H4 (cell line): ENCODE measurements around the gene FETUB. TPM values are rescaled to one million over a fixed set of nuclear protein-coding genes. Genes with fewer than 3 reads are reported as not detected.
"Not testable (repeated sequence)": the region's sequence is repeated elsewhere in the genome, so short reads cannot be mapped to it uniquely, and the experiment has no call there.

Experiments used
- DNase-seq: peaks from one replicate; pipeline ENCODE4 v3.0.0-alpha.2; 2015; ENCODE audit warnings: low spot score
- total RNA-seq: library from RNA; depleted of rRNA; stranded (reverse); fragments of >200 nt; shearing (Covaris generic); gene quantifications from 2 replicates; pipeline ENCODE4 v1.2.3, GENCODE V29; 2014; rRNA removed

The FETUB gene
- total RNA-seq, 1 experiment from 2014 or later = not detected

DNA sequence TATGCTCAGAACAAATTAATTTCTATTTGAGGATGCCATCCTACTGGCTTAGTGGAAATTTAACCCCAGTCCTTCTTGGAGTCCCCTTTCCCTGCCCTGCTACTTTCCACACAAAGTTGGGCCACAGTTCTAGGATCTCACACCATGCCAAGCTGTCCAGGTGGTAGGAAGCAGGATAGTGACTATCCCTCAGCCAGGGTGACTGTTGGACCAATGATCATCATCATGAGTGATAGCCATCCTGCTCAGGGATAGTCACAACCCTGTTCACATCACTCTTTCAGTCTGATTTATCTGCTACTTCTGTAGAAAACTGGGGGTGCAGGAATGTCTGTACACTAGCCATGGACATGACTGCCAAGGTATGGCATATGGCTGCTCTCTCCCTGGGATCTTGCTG, 38.4 kb downstream of the FETUB start:
- DNase-seq = no peak

DNA sequence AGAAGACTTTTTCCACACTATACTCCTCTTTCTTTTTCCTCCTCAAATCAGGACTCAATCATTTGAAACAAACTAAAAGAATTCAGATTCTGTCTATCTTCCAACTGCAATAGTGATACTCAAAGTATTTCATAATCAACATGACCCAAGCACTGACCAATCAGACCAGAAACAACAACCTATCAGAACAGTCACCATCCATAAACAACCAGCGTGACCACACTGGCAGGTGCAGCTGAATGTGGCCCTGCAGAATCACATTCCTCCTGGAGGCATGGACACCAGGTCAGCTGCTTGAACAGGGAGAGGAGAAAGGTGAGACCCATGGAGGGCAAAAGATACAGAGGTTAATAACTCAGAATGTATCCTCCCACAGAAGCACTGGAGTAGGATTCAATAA, 39.0 kb downstream of the FETUB start:
- DNase-seq = no peak

DNA sequence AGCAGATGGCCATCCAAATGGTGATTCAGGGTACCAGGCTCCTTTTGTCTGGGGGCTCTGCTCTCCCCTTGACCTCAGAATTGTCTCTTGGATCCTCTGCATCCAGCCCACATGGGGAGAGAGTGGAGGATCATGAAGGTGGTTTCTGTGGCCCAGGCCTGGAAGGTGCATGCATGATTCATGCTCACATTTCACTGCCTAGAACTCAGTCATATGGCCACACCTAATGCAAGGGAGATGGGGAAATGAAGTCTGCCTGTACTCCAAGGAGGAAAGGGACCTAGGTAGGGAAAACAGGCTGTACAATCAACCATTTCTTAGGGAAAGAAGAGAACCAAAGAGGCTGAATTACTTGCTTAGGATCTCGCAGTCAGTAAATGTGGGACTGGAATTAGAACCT, 40.7 kb downstream of the FETUB start:
- no peak for DNase-seq

DNA sequence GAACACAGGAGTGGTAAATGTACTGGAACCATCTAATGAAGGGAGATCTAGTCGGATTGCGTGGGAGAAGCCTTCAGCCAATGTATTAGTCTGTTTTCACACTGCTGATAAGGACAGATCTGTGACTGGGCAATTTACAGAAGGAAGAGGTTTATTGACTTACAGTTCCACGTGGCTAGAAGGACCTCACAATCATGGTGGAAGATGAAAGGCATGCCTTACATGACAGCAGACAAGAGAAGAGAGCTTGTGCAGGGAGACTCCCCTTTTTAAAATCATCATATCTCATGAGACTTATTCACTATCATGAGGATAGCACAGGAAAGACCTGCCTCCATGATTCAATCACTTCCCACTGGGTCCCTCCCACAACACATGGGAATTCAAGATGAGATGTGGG, 42.6 kb downstream of the FETUB start:
- no peak for DNase-seq

DNA sequence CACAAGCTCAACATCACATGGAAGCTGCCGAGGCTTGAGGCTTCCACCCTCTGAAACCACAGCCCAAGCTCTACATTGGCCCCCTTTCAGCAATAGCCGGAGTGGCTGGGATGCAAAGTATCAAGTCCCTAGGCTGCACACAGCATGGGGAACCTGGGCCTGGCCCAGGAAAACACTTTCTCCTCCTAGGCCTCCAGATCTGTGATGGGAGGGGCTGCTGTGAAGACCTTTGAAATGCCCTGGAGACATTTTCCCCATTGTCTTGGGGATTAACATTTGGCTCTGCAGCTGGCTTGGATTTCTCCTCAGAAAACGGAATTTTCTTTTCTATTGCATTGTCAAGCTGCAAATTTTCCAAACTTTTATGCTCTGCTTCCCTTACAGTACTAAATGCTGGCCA, 43.8 kb downstream of the FETUB start:
- no peak for DNase-seq

DNA sequence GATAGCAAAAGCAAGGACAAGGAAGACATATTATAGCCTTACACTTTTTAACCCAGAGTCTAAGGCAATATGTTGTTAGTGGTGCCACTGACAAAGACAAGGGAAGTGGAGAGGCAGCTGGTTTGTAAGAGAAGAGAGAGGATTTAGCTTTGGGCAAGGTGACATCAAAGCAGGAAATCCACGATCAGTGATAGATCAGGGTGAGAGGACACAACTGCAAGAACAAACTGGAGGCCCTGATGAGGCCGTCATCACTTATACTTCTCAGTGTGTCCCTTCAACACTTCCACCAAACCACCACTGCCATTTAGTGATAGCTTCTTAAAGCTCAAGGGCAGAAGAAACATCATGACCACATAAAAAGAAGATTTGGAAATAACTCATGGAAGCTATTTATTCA, 46.3 kb downstream of the FETUB start:
- DNase-seq = not testable (repeated sequence)

DNA sequence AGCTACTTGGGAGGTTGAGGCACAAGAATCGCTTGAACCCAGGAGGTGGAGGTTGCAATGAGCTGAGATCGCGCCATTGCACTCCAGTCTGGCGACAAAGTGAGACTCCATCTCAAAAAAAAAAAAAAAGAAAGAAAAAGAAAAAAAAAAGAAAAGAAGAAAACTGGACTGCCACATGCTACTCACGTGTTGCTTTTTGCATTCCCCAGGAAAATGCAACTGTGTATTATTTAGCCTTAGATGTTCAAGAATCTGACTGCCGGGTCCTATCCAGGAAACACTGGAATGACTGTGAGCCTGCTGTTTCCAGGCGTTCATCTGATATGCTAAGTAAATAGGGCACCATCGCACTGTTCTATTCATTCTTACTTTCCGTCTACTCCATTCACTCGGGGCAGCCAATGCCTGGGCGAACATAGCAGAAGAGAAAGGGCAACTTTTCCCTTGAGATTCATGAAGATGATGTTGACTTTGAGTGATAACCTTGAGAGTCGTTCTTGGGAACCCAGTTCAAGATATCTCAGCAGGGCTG, 47.0 kb downstream of the FETUB start:
- DNase-seq = no peak

DNA sequence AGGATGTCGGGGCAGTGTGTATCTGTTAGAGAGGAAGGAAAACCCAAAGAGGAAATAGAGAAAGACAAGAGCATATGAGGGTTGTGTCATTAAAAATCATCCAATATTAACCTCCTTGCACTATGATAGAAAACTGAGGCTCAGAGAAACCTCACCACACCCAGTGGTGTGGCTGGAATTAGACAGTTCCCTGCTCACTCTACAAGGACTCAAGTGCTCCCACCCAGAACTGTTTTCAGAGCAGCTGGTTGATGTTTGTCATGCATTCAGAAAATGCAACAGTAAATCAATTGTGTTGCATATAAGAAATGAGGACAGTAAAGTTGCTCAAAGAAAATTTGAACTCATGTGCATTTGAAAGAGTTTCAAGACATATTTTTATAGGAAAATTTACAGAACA, 50.1 kb downstream of the FETUB start:
- DNase-seq = not testable (repeated sequence)

DNA sequence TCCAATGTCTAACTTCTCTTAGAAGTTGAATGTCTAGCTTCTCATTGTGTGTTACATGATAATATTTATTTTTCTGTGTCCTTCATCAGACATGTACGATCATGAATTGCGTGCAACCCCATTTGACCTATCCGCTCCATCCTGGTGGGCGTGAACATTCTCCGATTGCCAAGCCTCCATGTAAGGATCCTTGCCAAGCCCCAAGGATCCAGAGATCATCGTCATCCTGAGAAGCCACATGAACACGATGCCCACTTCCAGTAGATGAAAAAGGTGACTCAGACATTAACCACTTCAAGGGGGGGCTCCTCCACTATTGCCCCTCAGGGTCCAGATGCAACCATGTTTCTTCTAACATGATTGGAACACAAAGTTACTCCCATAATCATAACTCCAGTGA, 51.5 kb downstream of the FETUB start:
- no peak for DNase-seq

DNA sequence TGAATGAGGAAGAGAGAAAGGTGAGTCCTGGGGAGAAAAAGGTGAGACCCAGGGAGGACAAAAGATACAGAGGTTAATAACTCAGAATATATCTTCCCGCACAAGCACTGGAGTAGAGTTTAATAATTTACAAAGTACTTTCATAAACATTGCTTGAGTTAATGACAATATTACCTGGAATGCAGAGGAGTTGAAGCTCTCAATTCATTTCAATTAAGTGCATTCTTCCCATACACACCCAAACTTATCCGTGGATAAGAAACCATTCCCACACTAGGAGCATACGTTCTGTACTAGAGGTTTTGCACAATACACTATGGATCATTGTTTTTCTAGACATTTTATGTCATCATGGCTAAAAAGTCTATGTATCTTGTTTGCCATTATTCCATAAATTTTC, 53.6 kb downstream of the FETUB start:
- DNase-seq = no peak

DNA sequence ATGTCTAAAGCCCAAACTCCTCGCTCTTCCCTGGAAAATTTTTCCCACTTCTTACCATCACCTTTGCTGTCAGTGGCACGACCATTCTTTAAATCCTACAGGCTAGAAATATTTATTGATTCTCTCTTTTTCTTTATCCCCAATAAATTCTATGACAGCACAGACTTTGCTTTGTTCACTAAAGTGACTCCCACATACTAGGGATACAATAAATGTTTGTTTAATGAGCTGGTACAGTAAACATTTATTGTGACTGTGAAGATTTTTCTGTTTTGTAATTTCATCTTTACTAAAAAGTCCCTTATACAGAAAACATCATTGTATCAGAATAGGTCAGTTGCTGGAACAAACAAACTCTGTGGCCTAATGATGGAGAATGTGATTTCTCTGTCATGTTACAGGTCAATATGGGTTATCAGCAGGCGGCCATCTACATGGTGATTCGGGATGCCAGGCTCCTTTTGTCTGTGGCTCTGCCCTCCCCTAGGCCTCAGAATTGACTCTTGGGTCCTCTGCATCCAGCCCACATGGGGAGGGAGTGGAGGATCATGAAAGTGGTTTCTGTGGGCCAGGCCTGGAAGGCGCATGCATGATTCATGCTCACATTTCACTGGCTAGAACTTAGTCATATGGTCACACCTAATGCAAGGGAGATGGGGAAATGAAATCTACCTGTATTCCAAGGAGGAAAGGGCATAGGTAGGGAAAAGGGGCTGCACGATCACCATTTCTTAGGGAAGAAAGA, 54.3 kb downstream of the FETUB start:
- DNase-seq = no peak

DNA sequence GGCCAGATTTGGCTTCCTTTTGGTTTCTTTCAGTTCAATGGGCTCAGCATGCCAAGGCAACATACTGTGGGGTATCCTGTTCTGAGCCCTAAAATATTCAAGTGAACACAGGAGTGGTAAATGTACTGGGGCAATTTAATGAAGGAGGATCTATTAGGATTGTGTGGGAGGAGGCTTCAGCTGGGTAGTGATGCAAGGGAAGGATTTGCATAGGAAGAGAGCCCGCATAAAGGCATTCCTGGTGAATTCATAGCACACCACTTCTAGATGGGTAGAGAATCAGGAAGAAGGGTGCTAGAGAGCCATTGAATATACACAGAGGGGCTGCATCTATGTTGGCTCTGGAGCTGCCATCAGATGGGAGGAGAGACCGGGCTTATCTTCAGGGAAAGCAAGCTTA, 56.3 kb downstream of the FETUB start:
- no peak for DNase-seq

DNA sequence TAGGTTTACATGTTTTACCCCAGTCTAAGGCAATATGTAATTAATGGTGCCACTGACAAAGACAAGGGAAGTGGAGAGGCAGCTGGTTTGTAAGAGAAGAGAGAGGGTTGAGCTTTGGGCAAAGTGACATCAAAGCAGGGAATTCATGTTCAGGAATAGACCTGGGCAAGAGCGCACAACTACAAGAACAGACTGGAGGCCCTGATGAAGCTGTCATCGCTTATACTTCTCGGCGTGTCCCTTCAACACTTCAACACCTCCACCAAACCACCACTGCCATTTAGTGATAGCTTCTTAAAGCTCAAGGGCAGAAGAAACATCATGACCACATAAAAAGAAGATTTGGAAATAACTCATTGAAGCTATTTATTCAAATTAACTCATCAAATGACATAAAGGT, 57.3 kb downstream of the FETUB start:
- DNase-seq = no peak

DNA sequence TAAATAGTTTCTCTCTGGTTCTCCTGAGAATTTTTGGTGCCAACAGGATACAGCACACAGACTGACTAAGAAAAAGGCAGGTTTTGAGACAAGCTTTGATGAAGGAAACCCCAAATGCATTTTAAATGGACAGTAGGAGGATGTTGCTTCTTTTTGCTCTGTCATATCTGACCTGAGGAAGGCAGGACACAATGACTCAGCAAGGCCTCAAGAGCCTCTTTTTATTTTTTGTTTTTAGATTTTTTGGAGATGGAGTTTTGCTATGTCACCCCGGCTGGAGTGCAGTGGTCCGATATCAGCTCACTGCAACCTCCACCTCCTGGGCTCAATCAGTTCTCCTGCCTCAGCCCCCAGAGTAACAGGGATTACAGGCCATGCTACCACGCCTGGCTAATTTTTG, 60.1 kb downstream of the FETUB start:
- no peak for DNase-seq

DNA sequence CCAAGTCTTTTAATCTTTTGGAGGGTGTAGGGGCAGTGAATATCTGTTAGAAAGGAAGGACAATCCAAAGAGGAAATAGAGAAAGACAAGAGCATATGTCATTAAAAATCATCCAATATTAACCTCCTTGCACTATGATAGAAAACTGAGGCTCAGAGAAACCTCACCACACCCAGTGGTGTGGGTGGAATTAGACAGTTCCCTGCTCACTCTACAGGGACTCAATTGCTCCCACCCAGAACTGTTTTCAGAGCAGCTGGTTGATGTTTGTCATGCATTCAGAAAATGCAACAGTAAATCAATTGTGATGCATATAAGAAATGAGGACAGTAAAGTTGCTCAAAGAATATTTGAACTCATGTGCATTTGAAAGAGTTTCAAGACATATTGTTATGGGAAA, 62.3 kb downstream of the FETUB start:
- DNase-seq = not testable (repeated sequence)

Other genes starting within 250 kb of the FETUB start
- gene CRYGS, start 96.0 kb upstream of the FETUB start, total RNA-seq = 0.10 TPM in 1 of 2 replicates, not detected in the other
- 21.4 and 25.5 TPM in 2 replicates for gene TBCCD1, start 73.1 kb upstream of the FETUB start, total RNA-seq
- gene DNAJB11, start 69.7 kb upstream of the FETUB start, total RNA-seq = 155 and 159 TPM in 2 replicates
- not detected in 2 replicates for gene AHSG, start 27.3 kb upstream of the FETUB start, total RNA-seq
- gene HRG, start 25.6 kb downstream of the FETUB start, total RNA-seq = not detected in 2 replicates
- gene KNG1, start 77.0 kb downstream of the FETUB start, total RNA-seq = not detected in 2 replicates
- gene EIF4A2, start 143.2 kb downstream of the FETUB start, total RNA-seq = 416 and 440 TPM in 2 replicates
- gene RFC4, start 166.1 kb downstream of the FETUB start, total RNA-seq = 131 and 150 TPM in 2 replicates
- not detected in 2 replicates for gene ADIPOQ, start 202.3 kb downstream of the FETUB start, total RNA-seq